ENCODE measurements around the gene NCOA5.

GRCh38 chr20:46051556-46052308 lies 38.0 kb downstream of the NCOA5 start:
- TF ChIP-seq EZH2 (IDR thresholded peaks at IDR 0.05; ENCODE audit: low read length) (no peak), CTCF (optimal IDR thresholded peaks at IDR 0.05 in 1 of 3, IDR thresholded peaks at IDR 0.05 in 1 of 3, conservative IDR thresholded peaks at IDR 0.05 in 1 of 3; ENCODE audit: extremely low read depth in 1 of 3, insufficient read depth in 2 of 3, low read length in 3 of 3) (no peak)
